Fibroblast of villous mesenchyme (primary cell): ENCODE measurements around the gene CTBP1. TPM values are rescaled to one million over a fixed set of nuclear protein-coding genes. Genes with fewer than 3 reads are reported as not detected.

Experiments
- DNase-seq: peaks from one replicate; pipeline ENCODE4 v3.0.0-alpha.2; 2010; ENCODE audit warnings: low read depth
- H3K4me3 ChIP-seq: 2 replicates; pipeline ENCODE4 v1.5.1; 2011; ENCODE audit warnings: low read depth, mild to moderate bottlenecking, low read length
- CTCF ChIP-seq: IDR thresholded peaks from 2 replicates; pipeline ENCODE4 v1.5.1; 2012; ENCODE audit warnings: low read depth, mild to moderate bottlenecking, low read length; ENCODE audit not compliant: insufficient read depth
- total RNA-seq: library from RNA; depleted of rRNA; stranded (reverse); fragments of >200 nt; gene quantifications from 2 replicates; pipeline ENCODE4 v1.2.3, GENCODE V29; 2012

The CTBP1 gene
- total RNA-seq, 1 donor = 235 TPM

- no peak for TF ChIP-seq CTCF
- H3K4me3 ChIP-seq = no peak overlapping the region
- DNase-seq = no peak
These were observed 44.6 kb downstream of the CTBP1 start for GRCh38 chr4:1204286-1204827.

GRCh38 chr4:1203026-1203616 lies 45.8 kb downstream of the CTBP1 start:
- no peak for TF ChIP-seq CTCF
- no peak for DNase-seq

GRCh38 chr4:1202526-1203011 lies 46.4 kb downstream of the CTBP1 start:
- no peak overlapping the region for H3K4me3 ChIP-seq

More at GRCh38 chr4:1203026-1203616, 45.8 kb downstream of the CTBP1 start:
- H3K4me3 ChIP-seq = no peak overlapping the region

GRCh38 chr4:1201851-1202525 lies 46.9 kb downstream of the CTBP1 start:
- DNase-seq = peak; percentile 98
- H3K4me3 ChIP-seq = peak overlapping the region; percentile 3
- TF ChIP-seq CTCF = no peak

More at GRCh38 chr4:1202526-1203011, 46.4 kb downstream of the CTBP1 start:
- no peak for DNase-seq
- TF ChIP-seq CTCF = no peak

- DNase-seq = peak; percentile 95
- TF ChIP-seq CTCF = no peak
- peak overlapping the region; percentile 60 for H3K4me3 ChIP-seq
These were observed 48.4 kb downstream of the CTBP1 start for GRCh38 chr4:1200425-1201035.

GRCh38 chr4:1199556-1200331 lies 49.2 kb downstream of the CTBP1 start:
- no peak for TF ChIP-seq CTCF
- peak overlapping the region; percentile 60 for H3K4me3 ChIP-seq
- DNase-seq = no peak
